K562 (cell line): ENCODE results near the gene TSGA10.

Experiments
- CAMTA2 ChIP-seq: fragments of 250-450 bp; sonication (Bioruptor Pico); conservative IDR thresholded peaks from 2 replicates; pipeline ENCODE4 v1.5.1; 2022
- CEBPB ChIP-seq: fragments of 450-650 bp; IDR thresholded peaks from 2 replicates; pipeline ENCODE4 v1.6.1; 2016; ENCODE audit warnings: missing genetic modification characterization, missing compliant biosample characterization
- MAZ ChIP-seq, 2 experiments: fragments of 450-650 bp in 1 of 2; sonication (generic) in 1 of 2; formaldehyde crosslinking; IDR thresholded peaks in 1 of 2; conservative IDR thresholded peaks in 1 of 2; 2 replicates each; pipeline versions ENCODE4 v1.4.0 to v1.5.0; 2020; ENCODE audit warnings: mild to moderate bottlenecking in 1 of 2, missing genetic modification reagents in 1 of 2
- NCOA2 ChIP-seq, 2 experiments: fragments of 450-650 bp; IDR thresholded peaks; 2 replicates each; pipeline ENCODE4 v1.6.1; 2018; ENCODE audit warnings: mild to moderate bottlenecking in 2 of 2, moderate library complexity in 1 of 2; ENCODE audit not compliant: partially characterized antibody in 2 of 2
- NR3C1 ChIP-seq: sonication (generic); formaldehyde crosslinking; IDR thresholded peaks from 2 replicates; pipeline ENCODE4 v1.8.1; 2022; ENCODE audit warnings: missing genetic modification reagents
- POLR2A ChIP-seq: fragments of 450-650 bp; conservative IDR thresholded peaks from 2 replicates; pipeline ENCODE4 v1.6.1; 2016
- SIN3B ChIP-seq: fragments of 450-650 bp; IDR thresholded peaks from 2 replicates; pipeline ENCODE4 v1.6.1; 2017; ENCODE audit warnings: low read depth, mild to moderate bottlenecking, moderate library complexity
- ZNF24 ChIP-seq: fragments of 450-650 bp; IDR thresholded peaks from 2 replicates; pipeline ENCODE4 v1.6.1; 2016
- TF ChIP-seq, protein P1 (sequence below): sonication (generic); formaldehyde crosslinking; IDR thresholded peaks from 2 replicates; pipeline ENCODE4 v1.9.0; 2022; ENCODE audit warnings: mild to moderate bottlenecking, missing genetic modification reagents

DNA sequence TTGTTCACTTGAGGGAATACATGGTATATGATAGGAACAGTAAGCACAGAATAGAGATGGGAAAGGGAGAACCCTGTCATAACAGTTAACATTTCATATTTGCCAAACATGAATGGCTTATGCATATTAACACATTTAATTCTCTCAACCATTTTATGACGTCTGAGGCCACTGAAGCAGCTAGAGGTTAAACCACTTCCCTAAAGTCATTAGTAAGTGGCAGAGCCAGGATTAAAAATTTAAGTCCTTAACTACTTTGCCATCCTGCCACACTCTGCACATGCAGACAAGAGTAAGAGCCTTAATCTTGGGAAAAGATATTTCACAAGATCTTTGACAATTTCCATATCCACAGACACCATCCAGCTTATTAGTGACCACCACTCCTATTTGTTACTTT is 2.1 kb upstream of the TSGA10 start:
- TF ChIP-seq, protein P1, sequence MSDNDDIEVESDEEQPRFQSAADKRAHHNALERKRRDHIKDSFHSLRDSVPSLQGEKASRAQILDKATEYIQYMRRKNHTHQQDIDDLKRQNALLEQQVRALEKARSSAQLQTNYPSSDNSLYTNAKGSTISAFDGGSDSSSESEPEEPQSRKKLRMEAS (CRISPR knock-in tag): no peak
- no peak for TF ChIP-seq CEBPB (tag)
- no peak for TF ChIP-seq MAZ (CRISPR knock-in tag; conservative IDR thresholded peaks at IDR 0.05 in 1 of 2, IDR thresholded peaks at IDR 0.05 in 1 of 2)
- TF ChIP-seq SIN3B: no peak
- no peak for TF ChIP-seq NCOA2 (IDR thresholded peaks at IDR 0.05; ENCODE audit: partially characterized antibody in 2 of 2)
- no peak for TF ChIP-seq POLR2A
- no peak for TF ChIP-seq CAMTA2 (CRISPR knock-in tag)
- no peak for TF ChIP-seq ZNF24
- TF ChIP-seq NR3C1 (CRISPR knock-in tag): no peak
